Measurements from ENCODE around the gene NUP205.

NUP205 gene, protein sequence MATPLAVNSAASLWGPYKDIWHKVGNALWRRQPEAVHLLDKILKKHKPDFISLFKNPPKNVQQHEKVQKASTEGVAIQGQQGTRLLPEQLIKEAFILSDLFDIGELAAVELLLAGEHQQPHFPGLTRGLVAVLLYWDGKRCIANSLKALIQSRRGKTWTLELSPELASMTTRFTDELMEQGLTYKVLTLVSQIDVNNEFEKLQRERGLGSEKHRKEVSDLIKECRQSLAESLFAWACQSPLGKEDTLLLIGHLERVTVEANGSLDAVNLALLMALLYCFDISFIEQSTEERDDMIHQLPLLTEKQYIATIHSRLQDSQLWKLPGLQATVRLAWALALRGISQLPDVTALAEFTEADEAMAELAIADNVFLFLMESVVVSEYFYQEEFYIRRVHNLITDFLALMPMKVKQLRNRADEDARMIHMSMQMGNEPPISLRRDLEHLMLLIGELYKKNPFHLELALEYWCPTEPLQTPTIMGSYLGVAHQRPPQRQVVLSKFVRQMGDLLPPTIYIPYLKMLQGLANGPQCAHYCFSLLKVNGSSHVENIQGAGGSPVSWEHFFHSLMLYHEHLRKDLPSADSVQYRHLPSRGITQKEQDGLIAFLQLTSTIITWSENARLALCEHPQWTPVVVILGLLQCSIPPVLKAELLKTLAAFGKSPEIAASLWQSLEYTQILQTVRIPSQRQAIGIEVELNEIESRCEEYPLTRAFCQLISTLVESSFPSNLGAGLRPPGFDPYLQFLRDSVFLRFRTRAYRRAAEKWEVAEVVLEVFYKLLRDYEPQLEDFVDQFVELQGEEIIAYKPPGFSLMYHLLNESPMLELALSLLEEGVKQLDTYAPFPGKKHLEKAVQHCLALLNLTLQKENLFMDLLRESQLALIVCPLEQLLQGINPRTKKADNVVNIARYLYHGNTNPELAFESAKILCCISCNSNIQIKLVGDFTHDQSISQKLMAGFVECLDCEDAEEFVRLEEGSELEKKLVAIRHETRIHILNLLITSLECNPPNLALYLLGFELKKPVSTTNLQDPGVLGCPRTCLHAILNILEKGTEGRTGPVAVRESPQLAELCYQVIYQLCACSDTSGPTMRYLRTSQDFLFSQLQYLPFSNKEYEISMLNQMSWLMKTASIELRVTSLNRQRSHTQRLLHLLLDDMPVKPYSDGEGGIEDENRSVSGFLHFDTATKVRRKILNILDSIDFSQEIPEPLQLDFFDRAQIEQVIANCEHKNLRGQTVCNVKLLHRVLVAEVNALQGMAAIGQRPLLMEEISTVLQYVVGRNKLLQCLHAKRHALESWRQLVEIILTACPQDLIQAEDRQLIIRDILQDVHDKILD (N-terminal part only)

DNA sequence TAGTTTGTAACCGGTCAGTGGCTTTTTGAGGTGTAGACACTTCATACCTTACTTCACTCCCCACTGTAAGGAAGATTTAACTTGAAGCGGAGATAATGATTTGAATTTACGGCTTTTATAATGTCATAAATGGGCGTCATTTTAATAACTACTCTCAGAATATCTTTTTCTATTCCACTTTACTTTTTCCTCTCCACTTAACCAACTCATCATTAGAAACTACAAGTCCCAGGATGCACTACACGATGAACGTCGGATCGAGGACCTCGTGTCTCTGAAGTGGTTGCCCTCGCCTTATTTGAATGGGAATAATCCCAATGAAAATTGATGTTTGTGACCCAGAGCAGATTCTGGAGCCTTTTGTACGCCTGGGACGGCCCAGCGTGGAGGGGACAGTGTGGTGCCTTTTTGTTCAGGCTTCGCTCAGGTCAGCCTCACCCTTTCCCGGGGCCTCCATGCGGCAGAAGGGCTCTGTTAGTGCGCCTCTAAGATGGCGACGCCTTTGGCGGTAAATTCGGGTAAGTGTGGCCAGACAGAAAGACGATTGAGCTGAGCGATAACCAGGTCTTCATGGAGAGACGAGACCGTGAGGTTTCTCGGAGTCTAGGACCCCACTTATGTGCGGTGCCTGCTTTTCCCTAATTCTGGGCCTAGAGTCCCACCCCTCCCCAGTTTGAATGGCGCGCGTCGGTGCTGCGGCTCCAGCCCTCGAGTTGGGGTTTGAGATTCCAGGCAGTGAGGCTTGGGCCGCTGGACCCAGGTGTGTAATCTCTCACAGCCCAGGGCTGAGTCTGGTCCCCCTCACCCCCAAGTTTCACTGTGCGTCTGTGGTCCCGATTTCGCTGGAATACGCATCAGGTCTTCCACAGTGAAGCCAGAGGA is at the start of gene NUP205:
Gene NUP205 (plus strand): TSS at position 463 of the 882 bp plus-strand sequence. CDS start 28 bp downstream, at position 491.
- in situ Hi-C loops (cut with MboI; ENCODE audit: low sequenced_read_pairs), result loop anchor here (25.0 kb wide), 1 partner anchor 270 kb away; no protein-coding TSS in a partner anchor

DNA sequence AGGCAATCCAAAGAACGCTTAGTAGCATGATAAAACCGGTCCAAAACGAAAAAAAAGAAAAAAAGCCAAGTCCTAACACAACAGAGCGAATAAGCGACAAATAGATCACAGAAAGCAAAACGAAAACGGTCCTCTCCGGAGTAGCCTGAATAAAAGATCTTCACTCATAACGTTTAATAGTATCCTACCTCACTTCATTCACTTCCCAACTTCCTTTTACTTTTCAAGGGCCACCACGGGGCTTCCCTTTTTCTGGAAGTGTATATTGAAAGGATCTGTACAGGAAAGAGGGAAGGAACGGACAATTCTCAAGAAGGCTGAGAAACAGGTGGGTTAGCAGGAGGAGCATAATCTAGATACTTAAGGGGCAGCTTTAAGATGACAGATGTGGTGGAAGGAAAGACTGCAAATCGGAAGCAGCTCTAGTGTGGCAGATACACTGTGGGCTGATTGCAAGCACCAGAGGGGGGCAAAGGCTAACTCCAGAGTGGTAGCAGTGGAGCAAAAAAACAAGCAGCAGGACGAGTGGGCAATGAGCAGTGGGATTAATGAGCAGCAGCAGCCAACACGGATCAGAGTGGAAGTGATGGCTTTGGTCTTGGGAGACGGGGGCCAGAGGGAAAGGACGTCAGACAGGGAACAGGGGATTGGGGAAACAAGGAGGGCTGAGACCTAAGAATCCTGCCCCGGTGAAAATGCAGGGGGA is 48.7 kb upstream of the NUP205 start:
- in situ Hi-C loops (cut with MboI; ENCODE audit: low sequenced_read_pairs), result no loop called here

DNA sequence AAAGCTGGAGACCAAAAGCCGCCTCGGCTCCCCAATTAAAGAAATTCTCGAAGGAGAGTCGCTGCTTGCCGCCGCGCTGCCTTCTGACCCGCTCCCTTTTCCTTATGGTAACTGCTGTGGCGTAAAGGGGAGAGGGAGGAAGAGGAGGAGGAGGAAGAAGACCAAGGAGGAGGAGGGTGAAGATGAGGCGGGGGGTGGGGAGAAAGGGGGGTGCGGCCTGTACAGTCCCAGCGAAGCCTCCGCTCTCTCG is 48.2 kb upstream of the NUP205 start:
- in situ Hi-C loops (cut with MboI; ENCODE audit: low sequenced_read_pairs), result no loop called here

DNA sequence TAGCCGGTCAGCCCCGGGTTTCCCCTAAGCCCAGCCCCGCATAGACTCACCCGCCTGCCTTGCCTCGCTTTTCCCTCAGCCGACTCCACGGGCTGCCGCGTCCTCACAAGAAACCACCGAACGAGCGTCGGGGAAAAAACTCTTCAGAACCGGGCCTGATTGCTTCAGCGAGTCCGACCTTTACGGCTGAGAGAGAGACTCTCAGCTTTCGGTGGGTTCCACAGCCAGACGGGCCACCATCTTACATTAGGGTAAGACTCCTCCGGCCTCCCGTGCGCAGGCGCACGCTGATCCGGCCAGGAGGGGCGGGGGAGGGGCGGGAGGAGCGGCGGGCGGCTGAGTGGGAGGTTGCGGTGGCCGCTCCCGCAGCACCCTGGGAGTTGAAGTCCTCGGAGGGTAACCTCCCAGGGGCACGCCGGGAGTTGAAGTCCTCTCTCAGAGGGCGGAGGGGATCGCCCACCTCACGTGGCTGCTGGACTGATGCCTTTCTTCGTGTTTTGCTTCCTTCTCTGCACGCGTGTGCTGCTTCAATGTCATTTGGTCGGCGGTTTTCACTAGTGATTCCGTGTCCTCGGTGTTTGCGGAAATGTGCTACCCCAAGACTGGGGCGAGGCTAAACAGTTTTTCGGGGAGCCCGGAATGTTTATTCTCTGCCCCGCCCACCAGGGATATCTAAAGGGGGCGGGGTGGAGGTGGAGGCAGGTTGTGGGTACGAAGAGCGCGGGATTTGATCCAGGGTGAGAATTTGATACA is 47.7 kb upstream of the NUP205 start, which contains the start of gene CNOT4:
Gene CNOT4 (minus strand): TSS at position 264 of the 753 bp plus-strand sequence. CDS start 71,771 bp downstream, outside the sequence.
- in situ Hi-C loops (cut with MboI; ENCODE audit: low sequenced_read_pairs), result no loop called here

DNA sequence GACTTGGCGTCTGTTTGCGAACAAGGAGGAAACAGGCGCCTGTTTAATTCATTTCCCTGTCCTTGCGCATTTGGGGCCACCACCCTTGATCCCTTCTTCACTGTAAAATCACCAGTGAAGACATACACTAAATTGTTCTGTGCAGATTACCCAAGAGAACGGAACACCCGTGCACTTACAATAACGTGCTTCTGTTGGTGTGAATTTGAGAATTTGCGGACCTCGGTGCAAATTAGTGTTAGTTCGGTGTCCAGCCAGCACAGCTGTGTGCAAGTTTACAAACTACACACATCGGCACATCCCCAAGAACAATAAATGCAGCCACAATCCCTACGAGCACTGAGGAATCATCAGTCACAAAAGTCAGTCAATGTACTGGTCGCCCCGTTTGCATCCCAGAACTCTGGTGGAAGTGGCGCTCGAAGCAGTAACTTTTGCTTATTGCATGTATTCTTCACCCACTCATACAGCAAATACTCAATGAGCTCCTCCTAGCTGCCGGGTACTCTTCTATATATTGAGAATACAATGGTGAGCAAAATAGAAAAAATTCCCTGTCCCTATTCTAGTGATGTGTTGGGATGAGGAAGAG is 47.0 kb upstream of the NUP205 start:
- in situ Hi-C loops (cut with MboI; ENCODE audit: low sequenced_read_pairs), result no loop called here

DNA sequence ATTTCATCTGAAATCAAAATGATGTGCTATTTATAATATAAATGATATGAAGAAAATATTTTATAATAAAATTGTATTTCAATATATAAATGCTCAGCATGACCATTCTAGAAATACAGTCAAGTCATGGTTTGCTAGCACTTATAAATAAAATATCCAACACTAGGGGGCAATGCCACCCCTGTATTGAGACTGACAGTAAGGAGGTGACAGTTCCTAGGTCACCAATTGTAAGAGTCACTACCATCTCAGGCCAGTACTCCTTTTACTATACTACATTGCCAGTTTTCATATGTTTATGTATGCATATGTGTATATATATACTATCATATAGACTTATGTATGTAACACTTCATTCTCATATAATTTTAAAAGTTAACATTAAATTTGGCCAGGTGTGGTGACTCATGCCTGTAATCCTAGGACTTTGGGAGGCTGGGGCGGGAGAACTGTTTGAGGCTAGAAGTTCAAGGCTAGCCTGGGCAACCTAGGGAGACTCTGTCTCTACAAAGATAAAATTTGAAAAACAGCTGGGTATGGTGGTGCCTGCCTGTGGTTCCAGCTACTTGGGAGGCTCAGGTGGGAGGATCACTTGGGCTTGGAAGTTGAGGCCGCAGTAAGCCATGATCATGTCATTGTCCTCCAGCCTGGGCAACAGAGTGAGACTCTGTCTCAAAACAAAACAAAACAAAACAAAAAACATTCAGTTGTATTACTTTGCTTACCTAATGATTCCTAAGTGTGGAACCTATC is 45.4 kb upstream of the NUP205 start:
- in situ Hi-C loops (cut with MboI; ENCODE audit: low sequenced_read_pairs), result no loop called here

DNA sequence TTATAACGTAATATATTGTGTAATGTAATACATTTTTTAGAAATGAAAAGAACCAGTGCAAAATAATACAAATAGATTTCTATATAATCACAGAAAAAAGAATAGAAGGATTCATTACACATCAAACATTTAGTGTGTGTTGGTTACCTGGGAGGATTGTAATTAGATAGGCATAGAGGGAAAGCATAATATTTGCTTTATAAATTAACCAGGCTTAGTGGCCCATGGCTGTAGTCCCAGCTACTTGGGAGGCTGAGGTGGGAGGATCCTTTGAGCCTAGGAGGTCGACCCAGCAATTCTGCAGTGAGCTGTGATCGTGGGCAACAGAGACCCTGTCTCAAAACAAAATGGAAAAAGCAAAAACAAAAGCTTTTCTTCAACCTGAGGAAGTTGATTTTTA is 42.9 kb upstream of the NUP205 start:
- in situ Hi-C loops (cut with MboI; ENCODE audit: low sequenced_read_pairs), result no loop called here

DNA sequence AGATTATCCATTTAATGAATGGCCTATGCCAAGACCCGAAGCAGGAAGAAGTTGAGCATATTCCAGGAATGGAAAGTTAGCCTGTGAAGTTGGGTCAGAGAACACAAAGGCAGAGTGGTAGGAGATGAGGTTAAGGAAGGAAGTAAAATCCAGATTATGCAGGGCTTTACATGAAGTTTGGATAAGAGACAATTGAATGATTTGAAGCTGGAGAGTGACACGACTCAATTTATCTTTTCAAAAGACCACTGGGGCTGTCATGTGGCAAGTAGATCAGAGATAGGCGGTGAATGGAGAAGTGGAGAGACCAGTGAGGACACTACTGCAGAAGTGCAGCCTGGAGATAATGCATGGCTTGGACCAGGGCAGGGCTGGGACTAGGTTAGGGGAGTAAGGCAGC is 40.7 kb upstream of the NUP205 start:
- in situ Hi-C loops (cut with MboI; ENCODE audit: low sequenced_read_pairs), result no loop called here

DNA sequence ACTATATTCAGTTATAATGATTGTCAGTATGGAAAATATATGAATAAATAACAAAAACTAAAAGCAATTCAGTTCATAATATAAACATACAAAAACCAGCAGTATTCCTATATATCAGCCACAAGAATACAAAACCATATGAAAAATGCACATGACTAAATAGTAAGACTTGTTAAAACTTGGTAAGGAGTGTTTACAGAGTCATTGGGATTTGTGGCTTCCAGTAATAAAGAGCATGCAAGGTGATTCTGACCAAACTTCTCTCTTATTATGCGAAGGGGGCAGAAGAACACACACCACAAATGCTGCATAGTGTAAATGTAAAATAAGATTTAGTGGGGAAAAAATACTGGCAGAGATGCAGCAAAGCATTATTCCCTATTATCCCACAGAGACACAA is 39.0 kb upstream of the NUP205 start:
- in situ Hi-C loops (cut with MboI; ENCODE audit: low sequenced_read_pairs), result no loop called here

DNA sequence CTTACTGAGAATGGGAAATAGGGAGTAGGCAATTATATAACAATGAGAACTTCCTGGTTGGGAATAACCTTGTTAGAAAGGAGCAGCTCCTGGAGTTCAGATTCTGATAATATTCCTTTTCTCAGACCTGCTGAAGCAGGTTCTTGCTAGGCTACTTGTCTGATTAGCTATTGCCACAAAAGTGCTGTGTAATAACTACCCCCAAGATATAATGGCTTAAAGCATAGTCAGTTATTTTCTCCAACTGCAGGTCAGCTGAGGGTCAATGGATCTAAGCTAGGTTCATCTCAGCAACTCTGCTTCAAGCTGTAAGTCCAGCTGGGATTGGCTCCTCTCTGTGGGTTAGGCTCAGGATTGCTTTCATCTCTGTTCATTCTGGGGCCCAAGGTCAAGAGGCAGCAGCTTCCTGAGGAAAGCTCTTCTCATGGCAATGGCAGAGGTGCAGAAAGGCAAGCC is 38.5 kb upstream of the NUP205 start:
- in situ Hi-C loops (cut with MboI; ENCODE audit: low sequenced_read_pairs), result no loop called here

DNA sequence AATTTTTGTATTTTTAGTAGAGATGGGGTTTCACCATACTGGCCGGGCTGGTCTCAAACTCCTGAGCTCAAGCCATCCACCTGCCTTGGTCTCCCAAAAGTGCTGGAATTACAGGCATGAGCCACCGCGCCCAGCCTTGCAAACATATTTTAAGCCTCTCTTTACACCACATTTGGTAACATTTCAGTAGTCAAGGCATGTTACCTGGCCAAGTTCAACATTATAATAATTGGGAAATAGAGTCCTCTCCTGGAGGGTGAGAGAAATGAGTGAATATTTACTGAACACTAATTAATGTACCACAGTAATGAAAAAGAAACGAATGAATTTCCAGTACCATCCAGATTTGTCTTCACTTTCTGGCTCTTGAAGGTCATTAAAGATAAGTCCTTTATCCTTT is 37.8 kb upstream of the NUP205 start:
- in situ Hi-C loops (cut with MboI; ENCODE audit: low sequenced_read_pairs), result no loop called here

DNA sequence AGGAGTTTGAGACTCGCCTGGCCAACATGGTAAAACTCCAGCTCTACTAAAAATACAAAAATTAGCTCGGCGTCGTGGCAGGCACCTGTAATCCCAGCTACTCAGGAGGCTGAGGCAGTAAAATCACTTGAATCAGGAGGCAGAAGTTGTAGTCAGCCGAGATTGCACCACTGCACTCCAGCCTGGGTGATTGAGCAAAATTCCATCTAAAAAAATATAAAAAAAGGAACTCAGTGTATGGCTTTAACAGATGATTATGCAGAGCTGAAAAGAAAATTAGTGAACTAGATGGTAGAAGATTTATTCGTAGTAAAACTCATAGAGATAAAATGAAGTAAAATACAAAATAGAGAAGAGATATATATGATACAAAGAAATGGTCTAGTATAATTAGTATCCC is 35.2 kb upstream of the NUP205 start:
- in situ Hi-C loops (cut with MboI; ENCODE audit: low sequenced_read_pairs), result no loop called here

DNA sequence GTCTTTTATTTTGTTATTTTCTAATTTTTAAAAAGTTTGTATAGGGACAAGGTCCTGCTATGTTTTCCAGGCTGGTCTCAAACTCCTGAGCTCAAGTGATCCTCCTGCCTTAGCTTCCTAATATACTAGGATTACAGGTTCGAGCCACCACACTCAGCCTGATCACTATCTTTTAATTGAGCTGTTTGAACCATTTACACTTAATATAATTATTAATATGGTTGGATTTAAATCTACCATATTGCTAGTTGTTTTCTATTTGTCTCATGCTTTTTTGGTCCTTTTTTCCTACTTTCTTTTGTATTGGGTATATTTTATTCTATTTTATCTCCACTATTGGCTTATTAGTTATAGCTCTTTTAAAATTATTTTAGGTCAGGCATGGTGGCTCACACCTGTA is 34.6 kb upstream of the NUP205 start:
- in situ Hi-C loops (cut with MboI; ENCODE audit: low sequenced_read_pairs), result no loop called here

DNA sequence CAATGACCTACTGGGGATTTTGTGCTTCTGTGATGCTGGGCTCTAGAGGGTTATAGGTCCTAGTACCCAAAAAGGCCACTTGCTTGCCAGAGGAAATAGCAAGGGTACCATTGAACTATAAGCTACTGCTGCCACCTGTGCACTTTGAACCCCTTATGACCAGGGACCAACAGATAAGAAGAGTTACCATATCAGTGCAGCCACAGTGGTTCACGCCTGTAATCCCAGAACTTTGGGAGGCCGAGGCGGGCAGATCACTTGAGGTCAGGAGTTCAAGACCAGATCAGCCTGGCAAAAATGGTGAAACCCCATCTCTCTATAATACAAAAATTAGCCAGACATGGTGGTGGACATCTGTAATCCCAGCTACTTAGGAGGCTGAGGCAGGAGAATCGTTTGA is 32.3 kb upstream of the NUP205 start:
- in situ Hi-C loops (cut with MboI; ENCODE audit: low sequenced_read_pairs), result no loop called here

DNA sequence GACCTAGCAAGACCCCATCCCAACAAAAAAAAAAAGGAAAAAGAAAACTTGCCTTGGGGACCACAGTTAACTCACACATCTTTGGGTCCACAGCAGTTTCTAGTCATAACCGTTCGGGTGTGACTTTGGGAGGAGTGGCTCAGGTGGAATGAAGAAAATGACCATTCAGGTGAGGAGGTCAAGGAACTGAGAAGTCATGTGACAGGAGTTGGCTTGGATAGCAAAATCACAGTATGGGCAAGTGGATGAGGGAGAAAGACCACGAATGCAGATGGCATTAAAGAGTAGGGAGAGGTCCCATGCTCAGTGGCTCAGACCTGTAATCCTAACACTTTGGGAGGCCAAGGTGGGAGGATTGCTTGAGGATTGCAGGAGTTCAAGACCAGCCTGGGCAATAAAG is 30.7 kb upstream of the NUP205 start:
- in situ Hi-C loops (cut with MboI; ENCODE audit: low sequenced_read_pairs), result no loop called here

DNA sequence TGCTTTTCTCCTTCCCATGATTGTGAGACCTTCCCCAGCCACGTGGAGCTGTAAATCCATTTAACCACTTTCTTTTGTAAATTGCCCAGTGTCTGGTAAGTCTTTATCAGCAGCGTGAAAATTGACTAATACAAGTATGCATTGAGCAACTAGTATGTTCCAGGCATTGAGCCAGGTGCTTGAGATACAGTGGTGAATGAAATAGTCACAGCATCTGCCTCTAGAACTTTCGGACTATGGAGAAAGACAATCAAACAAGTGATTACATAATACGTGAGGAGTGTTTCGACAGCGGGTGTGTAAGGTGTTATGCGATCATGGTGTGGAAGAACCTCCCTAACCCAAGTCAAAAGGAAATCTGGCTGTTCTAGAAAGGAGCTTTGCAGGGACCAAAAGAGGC is 21.6 kb upstream of the NUP205 start:
- in situ Hi-C loops (cut with MboI; ENCODE audit: low sequenced_read_pairs), result no loop called here

DNA sequence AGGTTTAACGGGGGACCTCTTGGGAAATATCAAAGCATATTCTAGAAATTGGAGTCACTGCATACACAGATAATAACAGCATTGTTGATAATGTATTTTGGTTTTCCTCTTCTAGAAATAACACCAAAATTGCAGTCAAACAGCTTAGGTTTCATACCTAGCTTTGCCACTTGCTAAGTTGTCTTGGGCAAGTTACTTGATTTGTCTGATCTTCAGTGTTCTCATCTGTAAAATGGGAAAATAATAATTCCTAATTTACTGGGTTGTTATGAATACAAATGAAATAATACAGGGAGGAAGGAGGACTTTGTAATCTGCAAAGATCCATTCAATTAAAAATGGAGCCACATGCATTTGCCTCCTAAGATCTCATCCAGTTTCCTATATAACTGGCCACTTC is 20.3 kb upstream of the NUP205 start:
- in situ Hi-C loops (cut with MboI; ENCODE audit: low sequenced_read_pairs), result no loop called here

DNA sequence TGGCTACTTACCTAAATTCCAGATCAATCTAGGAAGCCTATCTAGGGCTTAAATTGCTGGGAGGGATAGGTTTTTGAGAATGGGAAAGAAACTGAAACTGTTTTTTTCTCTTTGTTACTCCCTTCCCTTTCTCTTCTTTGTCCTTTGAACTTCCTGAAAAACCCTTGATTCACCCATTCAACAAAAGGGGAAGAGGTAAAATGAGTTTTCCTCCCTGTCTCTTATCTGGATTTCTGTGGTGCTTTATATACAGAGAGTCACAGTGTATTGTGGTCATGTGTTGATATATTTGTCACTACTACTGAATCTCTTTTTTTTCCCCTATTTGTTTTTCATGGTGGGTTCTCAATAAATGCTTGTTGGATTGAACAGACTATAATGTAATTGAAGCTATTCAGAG is 19.8 kb upstream of the NUP205 start:
- in situ Hi-C loops (cut with MboI; ENCODE audit: low sequenced_read_pairs), result no loop called here

Measured in HL-60/S4 treated with phorbol 12-myristate 13-acetate at 8.2 ng/mL for 4 days and 3 days (cell line).